Fibroblast of lung (primary cell): ENCODE results near the gene PSPC1. TPM values are rescaled to one million over a fixed set of nuclear protein-coding genes. Genes with fewer than 3 reads are reported as not detected.

ENCODE experiments used
- DNase-seq, 2 donors: peaks; one replicate each; pipeline versions ENCODE4 v3.0.0 to v3.0.0-alpha.2; 2010; ENCODE audit warnings: low read depth in 2 of 2
- H2AFZ ChIP-seq: 2 replicates; pipeline ENCODE4 v1.5.1; 2012; ENCODE audit warnings: low read length, control low read depth, inconsistent platforms
- H3K27ac ChIP-seq: 2 replicates; pipeline ENCODE4 v1.5.1; 2011; ENCODE audit warnings: low read length, control low read depth; ENCODE audit not compliant: insufficient read depth
- H3K27me3 ChIP-seq: 2 replicates; pipeline ENCODE4 v1.5.1; 2011; ENCODE audit warnings: mild to moderate bottlenecking, low read length; ENCODE audit not compliant: control insufficient read depth, insufficient read depth
- H3K36me3 ChIP-seq: 2 replicates; pipeline ENCODE4 v1.5.1; 2011; ENCODE audit warnings: low read length; ENCODE audit not compliant: control insufficient read depth, insufficient read depth
- H3K4me1 ChIP-seq: 2 replicates; pipeline ENCODE4 v1.5.1; 2011; ENCODE audit warnings: low read length; ENCODE audit not compliant: control insufficient read depth, insufficient read depth; ENCODE audit errors: extremely low read depth
- H3K4me2 ChIP-seq: 2 replicates; pipeline ENCODE4 v1.5.1; 2011; ENCODE audit warnings: low read length, control low read depth; ENCODE audit not compliant: insufficient read depth; ENCODE audit errors: extremely low read depth
- H3K4me3 ChIP-seq, 4 experiments: fragments of 200-600 bp in 1 of 4; sonication (generic) in 1 of 4; replicated peaks in 1 of 4; 2 replicates each; pipeline ENCODE4 v1.5.1; 2011 to 2016; ENCODE audit warnings: low read length in 4 of 4, low read depth in 3 of 4, mild to moderate bottlenecking in 3 of 4, control low read depth in 2 of 4, inconsistent platforms in 1 of 4, mixed read lengths in 1 of 4; ENCODE audit not compliant: insufficient read depth in 1 of 4; ENCODE audit errors: control extremely low read depth in 1 of 4
- H3K79me2 ChIP-seq: 2 replicates; pipeline ENCODE4 v1.5.1; 2012; ENCODE audit warnings: mild to moderate bottlenecking, low read length, inconsistent platforms; ENCODE audit not compliant: control insufficient read depth, insufficient read depth
- H3K9ac ChIP-seq: 2 replicates; pipeline ENCODE4 v1.5.1; 2011; ENCODE audit warnings: mild to moderate bottlenecking, low read length, control low read depth; ENCODE audit not compliant: insufficient read depth
- H3K9me3 ChIP-seq: 2 replicates; pipeline ENCODE4 v1.5.1; 2012; ENCODE audit warnings: low read depth, low read length; ENCODE audit not compliant: control insufficient read depth, insufficient read depth
- H4K20me1 ChIP-seq: 2 replicates; pipeline ENCODE4 v1.5.1; 2011; ENCODE audit warnings: low read length; ENCODE audit not compliant: control insufficient read depth, insufficient read depth; ENCODE audit errors: extremely low read depth
- CTCF ChIP-seq, 2 donors: IDR thresholded peaks in 1 of 2; conservative IDR thresholded peaks in 1 of 2; 1 replicate in 1 of 2; 2 replicates in 1 of 2; pipeline ENCODE4 v1.5.1; 2011 to 2012; ENCODE audit warnings: low read length in 2 of 2, control low read depth in 1 of 2, inconsistent platforms in 1 of 2, low read depth in 1 of 2, mild to moderate bottlenecking in 1 of 2
- EZH2 ChIP-seq: IDR thresholded peaks from 2 replicates; pipeline ENCODE4 v1.5.1; 2012; ENCODE audit warnings: low read length, control low read depth, mild to moderate bottlenecking; ENCODE audit errors: missing control alignments
- polyA plus RNA-seq, 2 donors: library from polyadenylated mRNA; depleted of rRNA in 1 of 2; stranded (reverse) in 1 of 2; unstranded in 1 of 2; fragments of >200 nt; gene quantifications; 2 replicates each; pipeline ENCODE4 v1.2.1, GENCODE V29; 2011 to 2012; ENCODE audit warnings: missing spikeins in 1 of 2
- total RNA-seq: library from RNA; depleted of rRNA; stranded (reverse); fragments of >200 nt; gene quantifications from 2 replicates; pipeline ENCODE4 v1.2.1, GENCODE V29; 2014

PSPC1 gene
- total and polyA plus RNA-seq, 2 donors (not counting 1 experiment from before 2014, with no cell fraction given), result 47.2 to 52.8 TPM

- no peak overlapping the region for H3K27ac ChIP-seq
- no peaks in the 10 kb centered on the region for H3K36me3 ChIP-seq
- no peaks in the 10 kb centered on the region for H4K20me1 ChIP-seq
- H3K9ac ChIP-seq, result no peak overlapping the region
- no peaks in the 10 kb centered on the region for H3K27me3 ChIP-seq
- TF ChIP-seq EZH2 (no peak), CTCF (conservative IDR thresholded peaks at IDR 0.05 in 1 of 2, IDR thresholded peaks at IDR 0.05 in 1 of 2; ENCODE audit: low read depth in 1 of 2, low read length in 2 of 2) (no peak)
- H3K79me2 ChIP-seq, result peaks cover 90% of the 10 kb centered on the region
- DNase-seq, result peak in 1 of 2 donors; percentile 19
- H3K9me3 ChIP-seq, result no peaks in the 10 kb centered on the region
- no peak overlapping the region for H3K4me3 ChIP-seq
- H3K4me2 ChIP-seq, result no peak overlapping the region
- H2AFZ ChIP-seq, result no peak overlapping the region
- H3K4me1 ChIP-seq, result no peaks in the 10 kb centered on the region
Observed at GRCh38 chr13:19772306-19772705, 10.4 kb downstream of the PSPC1 start.

DNA sequence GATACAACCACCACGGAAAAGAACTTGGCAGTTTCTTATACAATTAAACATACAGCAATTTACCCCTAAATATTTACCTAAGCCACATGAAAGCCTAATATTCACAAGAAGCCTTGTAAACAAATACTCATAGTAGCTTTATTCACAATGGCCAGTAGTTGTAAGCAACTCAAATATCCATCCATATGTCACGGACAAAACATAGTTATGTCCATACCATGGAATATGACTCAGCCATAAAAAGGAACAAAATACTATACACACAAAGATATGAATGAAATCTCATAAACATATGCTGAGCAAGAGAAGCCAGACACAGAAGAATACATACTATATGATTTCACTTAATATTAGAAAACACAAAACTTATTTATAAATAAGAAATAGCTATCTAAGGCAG is 12.9 kb downstream of the PSPC1 start:
- Histone ChIP-seq H3K27ac (no peak overlapping the region), H3K9me3 (no peaks in the 10 kb centered on the region), H3K4me1 (no peaks in the 10 kb centered on the region), H3K4me2 (no peak overlapping the region), H3K9ac (no peak overlapping the region), H3K79me2 (peaks cover 88% of the 10 kb centered on the region), H3K36me3 (no peaks in the 10 kb centered on the region), H2AFZ (no peak overlapping the region), H4K20me1 (peaks cover under 1% of the 10 kb centered on the region), H3K27me3 (no peaks in the 10 kb centered on the region), H3K4me3 (no peak overlapping the region)
- no peak for DNase-seq
- TF ChIP-seq EZH2 (no peak), CTCF (conservative IDR thresholded peaks at IDR 0.05 in 1 of 2, IDR thresholded peaks at IDR 0.05 in 1 of 2; ENCODE audit: low read depth in 1 of 2, low read length in 2 of 2) (no peak)

DNA sequence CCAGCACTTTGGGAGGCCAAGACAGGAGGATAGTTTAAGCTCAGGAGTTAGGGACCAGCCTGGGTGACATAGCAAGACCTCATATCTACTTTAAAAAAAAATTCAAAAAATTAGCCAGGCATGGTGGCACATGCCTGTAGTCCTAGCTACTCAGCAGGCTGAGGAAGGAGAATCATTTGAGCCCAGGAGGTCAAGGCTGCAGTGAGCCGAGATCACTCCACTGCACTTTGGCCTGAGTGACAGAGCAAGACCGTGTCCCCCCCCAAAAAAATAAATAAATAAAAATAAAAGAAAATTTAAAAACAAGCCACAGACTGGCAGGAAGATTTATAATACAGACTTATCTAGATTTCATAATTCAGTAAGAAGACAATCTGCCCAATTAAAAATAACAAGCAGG is 14.8 kb downstream of the PSPC1 start:
- peaks cover 2% of the 10 kb centered on the region for H4K20me1 ChIP-seq

More for the DNA sequence above, 14.8 kb downstream of the PSPC1 start:
- H3K9me3 ChIP-seq, result no peaks in the 10 kb centered on the region
- H3K4me3 ChIP-seq, result no peak overlapping the region
- H2AFZ ChIP-seq, result no peak overlapping the region
- H3K36me3 ChIP-seq, result no peaks in the 10 kb centered on the region
- H3K27me3 ChIP-seq, result no peaks in the 10 kb centered on the region
- no peak overlapping the region for H3K4me2 ChIP-seq
- H3K27ac ChIP-seq, result no peak overlapping the region
- no peak for DNase-seq
- H3K4me1 ChIP-seq, result no peaks in the 10 kb centered on the region
- H3K79me2 ChIP-seq, result peaks cover 89% of the 10 kb centered on the region
- H3K9ac ChIP-seq, result no peak overlapping the region
- TF ChIP-seq CTCF (conservative IDR thresholded peaks at IDR 0.05 in 1 of 2, IDR thresholded peaks at IDR 0.05 in 1 of 2; ENCODE audit: low read depth in 1 of 2, low read length in 2 of 2) (no peak), EZH2 (no peak)
